Choroid plexus epithelial cell (primary cell): ENCODE measurements around the gene RASGEF1C.

ENCODE experiments used
- DNase-seq: peaks from one replicate; pipeline ENCODE4 v3.0.0-alpha.2; 2010; ENCODE audit warnings: low read depth
- H3K4me3 ChIP-seq: 2 replicates; pipeline ENCODE4 v1.5.1; 2011; ENCODE audit warnings: low read depth, mild to moderate bottlenecking, control low read depth, low read length, moderate library complexity
- CTCF ChIP-seq: conservative IDR thresholded peaks from 2 replicates; pipeline ENCODE4 v1.5.1; 2011; ENCODE audit warnings: low read depth, mild to moderate bottlenecking, control low read depth, inconsistent platforms, low read length, moderate library complexity

Gene RASGEF1C

GRCh38 chr5:180078348-180078747 lies 130.7 kb downstream of the RASGEF1C start:
- TF ChIP-seq CTCF: no peak
- DNase-seq: no peak
- H3K4me3 ChIP-seq: no peak overlapping the region

GRCh38 chr5:180077594-180078284 lies 131.3 kb downstream of the RASGEF1C start:
- TF ChIP-seq CTCF: no peak
- no peak for DNase-seq
- H3K4me3 ChIP-seq: no peak overlapping the region

- no peak for TF ChIP-seq CTCF
- no peak overlapping the region for H3K4me3 ChIP-seq
- DNase-seq: no peak
Observed at GRCh38 chr5:180075703-180076102, 133.3 kb downstream of the RASGEF1C start.

GRCh38 chr5:180074462-180074861 lies 134.5 kb downstream of the RASGEF1C start:
- no peak overlapping the region for H3K4me3 ChIP-seq
- no peak for TF ChIP-seq CTCF
- DNase-seq: no peak

GRCh38 chr5:180072556-180072955 lies 136.5 kb downstream of the RASGEF1C start:
- TF ChIP-seq CTCF: no peak
- no peak for DNase-seq
- H3K4me3 ChIP-seq: no peak overlapping the region

GRCh38 chr5:180072256-180072548 lies 136.8 kb downstream of the RASGEF1C start:
- peak overlapping the region; percentile 87 for H3K4me3 ChIP-seq
- TF ChIP-seq CTCF: no peak
- DNase-seq: no peak

- TF ChIP-seq CTCF: no peak
- peak; percentile 94 for DNase-seq
- H3K4me3 ChIP-seq: peak within 1 kb of the TSS; percentile 87
Observed at GRCh38 chr5:180071531-180072255, 137.3 kb downstream of the RASGEF1C start, which contains the start of gene RNF130. RNF130 (minus strand) TSS chr5:180071759; CDS start chr5:180071702, 57 bp downstream.
